Parathyroid adenoma (tissue), 2 donors: ENCODE measurements around the gene VSIR.

Experiments used
- H2AFZ ChIP-seq: fragments of 300-600 bp; sonication (generic); one replicate; pipeline ENCODE4 v1.7.0; 2017; ENCODE audit warnings: antibody characterized with exemption, mild to moderate bottlenecking
- H3K27ac ChIP-seq: fragments of 300-600 bp; sonication (generic); one replicate; pipeline ENCODE4 v1.7.0; 2017
- H3K27me3 ChIP-seq: fragments of 300-600 bp; sonication (generic); one replicate; pipeline ENCODE4 v1.7.0; 2017; ENCODE audit warnings: low read length; ENCODE audit not compliant: control insufficient read depth, insufficient read depth
- H3K36me3 ChIP-seq: fragments of 300-600 bp; sonication (generic); one replicate; pipeline ENCODE4 v1.7.0; 2017; ENCODE audit warnings: low read length; ENCODE audit not compliant: control insufficient read depth, insufficient read depth
- H3K4me1 ChIP-seq: fragments of 300-600 bp; sonication (generic); one replicate; pipeline ENCODE4 v1.7.0; 2017; ENCODE audit warnings: control low read depth
- H3K4me2 ChIP-seq: fragments of 300-600 bp; sonication (generic); one replicate; pipeline ENCODE4 v1.7.0; 2017; ENCODE audit warnings: low read length
- H3K4me3 ChIP-seq: fragments of 300-600 bp; sonication (generic); one replicate; pipeline ENCODE4 v1.7.0; 2017; ENCODE audit warnings: low read depth, low read length
- H3K79me2 ChIP-seq: fragments of 300-600 bp; sonication (generic); one replicate; pipeline ENCODE4 v1.7.0; 2017; ENCODE audit warnings: control low read depth
- H3K9ac ChIP-seq: fragments of 300-600 bp; sonication (generic); one replicate; pipeline ENCODE4 v1.7.0; 2017; ENCODE audit warnings: mild to moderate bottlenecking
- H3K9me3 ChIP-seq: fragments of 300-600 bp; sonication (generic); one replicate; pipeline ENCODE4 v1.7.0; 2017; ENCODE audit warnings: low read length; ENCODE audit not compliant: control insufficient read depth
- TF ChIP-seq, protein P1 (sequence below): fragments of 300-600 bp; sonication (generic); IDR thresholded peaks from one replicate; pipeline ENCODE4 v1.7.0; 2017; ENCODE audit warnings: antibody characterized with exemption, mild to moderate bottlenecking
- donor health status: primary hyperparathyroidism.

Gene VSIR

DNA sequence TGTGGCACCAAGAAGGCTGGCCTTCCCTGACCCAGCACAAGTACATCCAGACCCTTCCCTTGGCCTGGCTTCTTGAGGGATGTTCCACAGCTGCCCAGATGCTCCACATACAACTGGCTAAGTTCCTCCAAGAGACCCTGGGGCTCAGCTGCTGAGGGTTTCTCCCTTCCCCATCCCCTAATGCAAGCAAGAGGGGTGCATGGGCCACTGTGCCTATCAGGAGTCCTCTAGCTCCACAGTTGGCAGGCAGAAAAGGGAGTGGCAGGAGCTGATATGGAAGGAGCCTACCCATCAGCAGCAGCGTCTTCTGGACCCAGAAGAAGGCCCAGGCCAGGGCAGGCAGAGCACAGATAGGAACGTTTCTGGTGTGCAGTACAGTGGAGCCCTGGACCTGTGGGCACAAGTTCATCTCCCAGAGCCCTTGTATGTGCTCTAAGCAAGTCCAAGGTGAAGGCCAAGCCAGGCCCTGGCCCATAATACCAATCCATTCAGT is 26.2 kb downstream of the VSIR start:
- TF ChIP-seq, protein P1, sequence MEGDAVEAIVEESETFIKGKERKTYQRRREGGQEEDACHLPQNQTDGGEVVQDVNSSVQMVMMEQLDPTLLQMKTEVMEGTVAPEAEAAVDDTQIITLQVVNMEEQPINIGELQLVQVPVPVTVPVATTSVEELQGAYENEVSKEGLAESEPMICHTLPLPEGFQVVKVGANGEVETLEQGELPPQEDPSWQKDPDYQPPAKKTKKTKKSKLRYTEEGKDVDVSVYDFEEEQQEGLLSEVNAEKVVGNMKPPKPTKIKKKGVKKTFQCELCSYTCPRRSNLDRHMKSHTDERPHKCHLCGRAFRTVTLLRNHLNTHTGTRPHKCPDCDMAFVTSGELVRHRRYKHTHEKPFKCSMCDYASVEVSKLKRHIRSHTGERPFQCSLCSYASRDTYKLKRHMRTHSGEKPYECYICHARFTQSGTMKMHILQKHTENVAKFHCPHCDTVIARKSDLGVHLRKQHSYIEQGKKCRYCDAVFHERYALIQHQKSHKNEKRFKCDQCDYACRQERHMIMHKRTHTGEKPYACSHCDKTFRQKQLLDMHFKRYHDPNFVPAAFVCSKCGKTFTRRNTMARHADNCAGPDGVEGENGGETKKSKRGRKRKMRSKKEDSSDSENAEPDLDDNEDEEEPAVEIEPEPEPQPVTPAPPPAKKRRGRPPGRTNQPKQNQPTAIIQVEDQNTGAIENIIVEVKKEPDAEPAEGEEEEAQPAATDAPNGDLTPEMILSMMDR: no peak
- no peaks in the 10 kb centered on the region for H3K9me3 ChIP-seq
- no peak overlapping the region for H3K4me2 ChIP-seq
- no peaks in the 10 kb centered on the region for H3K36me3 ChIP-seq
- H3K4me3 ChIP-seq: no peak overlapping the region
- H3K79me2 ChIP-seq: no peaks in the 10 kb centered on the region
- no peak overlapping the region for H3K9ac ChIP-seq
- H2AFZ ChIP-seq: no peak overlapping the region
- no peaks in the 10 kb centered on the region for H3K27me3 ChIP-seq
- no peaks in the 10 kb centered on the region for H3K4me1 ChIP-seq
- no peak overlapping the region for H3K27ac ChIP-seq

DNA sequence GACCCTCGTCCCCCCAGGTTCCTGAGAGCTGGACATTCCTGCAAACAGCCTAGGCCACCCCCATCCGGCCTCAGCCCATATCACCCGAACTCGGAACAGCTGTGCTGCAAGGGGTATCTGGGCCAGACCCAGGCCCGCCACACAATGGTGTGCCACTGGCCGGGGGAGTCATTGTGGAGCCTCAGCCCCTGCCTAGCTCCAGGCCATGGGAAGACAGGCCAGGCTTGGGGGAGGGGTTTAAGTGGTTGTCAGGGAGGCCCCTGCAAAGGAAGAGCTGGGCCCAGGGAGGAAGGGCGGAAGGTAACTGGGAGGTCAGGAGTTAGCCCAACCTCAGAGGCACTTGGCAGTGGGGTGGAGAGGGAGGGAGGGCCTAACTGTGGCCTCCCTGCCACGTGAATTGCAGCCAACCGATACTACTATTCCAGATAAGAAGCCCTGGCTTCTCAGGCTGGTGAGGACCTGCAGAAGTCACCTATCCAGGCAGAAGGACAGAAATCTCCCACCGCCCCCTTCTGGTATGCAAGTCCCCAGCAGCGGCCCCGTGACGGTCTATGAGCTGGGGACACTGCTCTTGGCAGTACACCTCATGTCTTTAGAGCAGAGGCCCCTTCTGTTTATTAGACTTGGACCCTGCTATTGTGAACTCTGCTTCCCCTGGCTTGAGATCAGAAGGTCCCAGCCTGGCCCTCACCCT is 26.8 kb downstream of the VSIR start:
- H3K79me2 ChIP-seq: no peaks in the 10 kb centered on the region
- no peak overlapping the region for H3K9ac ChIP-seq
- no peak overlapping the region for H3K4me3 ChIP-seq
- H3K36me3 ChIP-seq: no peaks in the 10 kb centered on the region
- H3K4me2 ChIP-seq: no peak overlapping the region
- TF ChIP-seq, protein P1: no peak
- H2AFZ ChIP-seq: no peak overlapping the region
- H3K4me1 ChIP-seq: no peaks in the 10 kb centered on the region
- H3K27ac ChIP-seq: no peak overlapping the region
- H3K27me3 ChIP-seq: no peaks in the 10 kb centered on the region
- H3K9me3 ChIP-seq: no peaks in the 10 kb centered on the region

DNA sequence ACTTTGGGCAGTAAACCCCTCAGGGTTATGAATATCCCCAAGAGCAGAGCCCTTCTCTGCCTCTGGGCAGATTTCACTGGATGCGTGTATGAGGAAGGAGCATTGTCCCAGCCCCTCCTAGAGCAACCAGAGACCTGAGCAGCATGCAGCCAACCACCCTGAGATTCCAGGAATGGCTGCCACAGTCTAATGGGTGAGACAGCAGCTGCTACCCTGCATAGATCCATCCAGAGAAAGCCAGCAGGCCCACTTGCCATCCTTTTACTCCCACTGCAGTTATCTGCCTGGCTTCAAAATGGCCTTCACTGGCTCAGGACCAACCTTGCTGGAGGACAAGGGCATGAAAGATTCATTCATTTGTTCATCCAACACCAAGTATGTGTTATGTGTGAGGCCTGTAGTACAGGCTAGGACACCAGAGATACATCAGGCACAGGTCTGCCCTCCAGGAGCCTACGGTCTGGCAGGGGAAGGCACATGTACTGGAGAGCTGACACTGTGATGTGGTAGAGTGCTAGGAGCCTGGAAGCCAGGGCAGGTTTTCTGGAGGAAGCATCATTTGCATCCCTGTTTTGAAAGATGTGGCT is 27.6 kb downstream of the VSIR start:
- no peak overlapping the region for H3K9ac ChIP-seq
- H3K36me3 ChIP-seq: no peaks in the 10 kb centered on the region
- H3K9me3 ChIP-seq: no peaks in the 10 kb centered on the region
- H2AFZ ChIP-seq: no peak overlapping the region
- H3K4me1 ChIP-seq: no peaks in the 10 kb centered on the region
- no peak overlapping the region for H3K4me3 ChIP-seq
- TF ChIP-seq, protein P1: no peak
- H3K27me3 ChIP-seq: no peaks in the 10 kb centered on the region
- H3K4me2 ChIP-seq: no peak overlapping the region
- H3K79me2 ChIP-seq: no peaks in the 10 kb centered on the region
- no peak overlapping the region for H3K27ac ChIP-seq

DNA sequence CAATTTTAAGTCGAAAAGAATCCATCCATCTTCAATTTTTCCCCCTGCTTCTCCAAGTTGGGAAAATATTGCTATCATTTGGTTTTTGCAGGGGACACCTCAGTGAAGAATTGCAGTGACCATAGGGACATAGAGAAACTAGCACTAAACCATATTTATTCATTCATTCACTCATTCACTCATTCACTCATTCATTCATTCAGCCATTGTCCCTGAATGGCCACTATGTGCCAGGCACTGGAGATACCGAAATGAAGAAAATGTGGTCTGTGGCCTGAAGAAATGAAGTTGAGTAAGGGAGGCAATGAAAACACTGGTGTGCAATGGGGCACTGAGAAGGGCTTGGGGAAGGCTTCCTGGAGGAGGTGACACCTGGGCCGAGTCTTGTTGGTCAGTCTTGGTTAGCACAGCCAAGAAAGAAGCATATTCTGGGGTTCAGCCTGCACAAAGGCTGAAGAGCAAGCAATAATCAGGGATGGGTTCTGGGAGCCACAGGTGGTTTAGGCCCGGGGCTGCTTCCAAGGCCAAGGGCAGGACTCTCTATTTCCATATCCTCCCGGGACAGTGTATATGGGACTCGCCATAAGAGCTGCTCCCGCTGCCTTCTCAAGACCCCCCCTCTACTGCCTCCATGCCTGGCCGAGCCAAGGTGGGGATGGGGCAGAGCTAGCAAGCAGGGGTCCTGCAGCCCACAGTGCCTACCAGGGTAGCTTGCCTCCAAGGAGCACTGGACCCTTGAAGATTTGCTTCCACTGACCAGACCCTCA is 28.2 kb downstream of the VSIR start:
- Histone ChIP-seq H3K4me3 (no peak overlapping the region), H3K9ac (no peak overlapping the region), H3K4me1 (no peaks in the 10 kb centered on the region), H2AFZ (no peak overlapping the region), H3K27ac (no peak overlapping the region), H3K36me3 (no peaks in the 10 kb centered on the region), H3K79me2 (no peaks in the 10 kb centered on the region), H3K4me2 (no peak overlapping the region), H3K27me3 (no peaks in the 10 kb centered on the region), H3K9me3 (no peaks in the 10 kb centered on the region)
- TF ChIP-seq, protein P1: no peak
